GM20431 (cell line): Measurements from ENCODE around the gene C12orf56.
"Not testable (repeated sequence)": the region's sequence is repeated elsewhere in the genome, so short reads cannot be mapped to it uniquely, and the experiment has no call there.

Source experiments
- in situ Hi-C: fragments of 300-500 bp; cut with MseI, MboI; formaldehyde crosslinking; loops from one replicate; pipeline ENCODE4 v1.15.0; 2020; ENCODE audit warnings: low sequenced_read_pairs; ENCODE audit not compliant: unreplicated experiment

The C12orf56 gene

GRCh38 chr12:64389154-64389553 is 1.4 kb downstream of the C12orf56 start:
- in situ Hi-C loops: no loop called here

GRCh38 chr12:64387197-64387816 is 3.3 kb downstream of the C12orf56 start:
- in situ Hi-C loops: no loop called here

- in situ Hi-C loops: no loop called here
Measured at GRCh38 chr12:64385468-64385867, 5.1 kb downstream of the C12orf56 start.

GRCh38 chr12:64385019-64385418 is 5.5 kb downstream of the C12orf56 start:
- in situ Hi-C loops: no loop called here

- in situ Hi-C loops: no loop called here
Measured at GRCh38 chr12:64383675-64384074, 6.9 kb downstream of the C12orf56 start.

- in situ Hi-C loops: no loop called here
Measured at GRCh38 chr12:64362721-64363305, 27.7 kb downstream of the C12orf56 start.

GRCh38 chr12:64361173-64361572 is 29.4 kb downstream of the C12orf56 start:
- in situ Hi-C loops: not testable (repeated sequence)

GRCh38 chr12:64356209-64356608 is 34.3 kb downstream of the C12orf56 start:
- in situ Hi-C loops: not testable (repeated sequence)

- in situ Hi-C loops: no loop called here
Measured at GRCh38 chr12:64352181-64352580, 38.4 kb downstream of the C12orf56 start.

GRCh38 chr12:64351265-64351664 is 39.3 kb downstream of the C12orf56 start:
- in situ Hi-C loops: no loop called here

- in situ Hi-C loops: no loop called here
Measured at GRCh38 chr12:64347630-64348029, 42.9 kb downstream of the C12orf56 start.

- in situ Hi-C loops: not testable (repeated sequence)
Measured at GRCh38 chr12:64344631-64345030, 45.9 kb downstream of the C12orf56 start.

- in situ Hi-C loops: not testable (repeated sequence)
Measured at GRCh38 chr12:64340546-64340945, 50.0 kb downstream of the C12orf56 start.

- in situ Hi-C loops: no loop called here
Measured at GRCh38 chr12:64335886-64336466, 54.6 kb downstream of the C12orf56 start.

GRCh38 chr12:64332938-64333337 is 57.6 kb downstream of the C12orf56 start:
- in situ Hi-C loops: no loop called here

- in situ Hi-C loops: no loop called here
Measured at GRCh38 chr12:64332296-64332695, 58.3 kb downstream of the C12orf56 start.

- in situ Hi-C loops: not testable (repeated sequence)
Measured at GRCh38 chr12:64329031-64329710, 61.4 kb downstream of the C12orf56 start.

GRCh38 chr12:64325055-64325454 is 65.5 kb downstream of the C12orf56 start:
- in situ Hi-C loops: no loop called here

GRCh38 chr12:64323476-64324225 is 66.9 kb downstream of the C12orf56 start:
- in situ Hi-C loops: no loop called here

GRCh38 chr12:64323006-64323405 is 67.6 kb downstream of the C12orf56 start:
- in situ Hi-C loops: no loop called here
